Uterus (tissue), 4 donors: ENCODE measurements around the gene MEGF8. TPM values are rescaled to one million over a fixed set of nuclear protein-coding genes. Genes with fewer than 3 reads are reported as not detected.

Experiments used
- DNase-seq, 2 donors: peaks; one replicate each; pipeline ENCODE4 v3.0.0-alpha.2; 2019 to 2020
- H3K27ac ChIP-seq, 2 donors: fragments of 200-600 bp; sonication (generic); 1 replicate in 1 of 2; 2 replicates in 1 of 2; pipeline ENCODE4 v1.5.1; 2016 to 2018
- H3K27me3 ChIP-seq, 2 donors: fragments of 200-600 bp; sonication (generic); one replicate each; pipeline ENCODE4 v1.5.1; 2018 to 2019; ENCODE audit warnings: control low read depth in 1 of 2
- H3K36me3 ChIP-seq, 2 donors: fragments of 200-600 bp; sonication (generic); one replicate each; pipeline ENCODE4 v1.5.1; 2019; ENCODE audit warnings: control low read depth in 1 of 2
- H3K4me1 ChIP-seq, 2 donors: fragments of 200-600 bp; sonication (generic); one replicate each; pipeline ENCODE4 v1.5.1; 2018 to 2019; ENCODE audit warnings: control low read depth in 1 of 2
- H3K4me3 ChIP-seq, 2 donors: fragments of 200-600 bp; sonication (generic); 1 replicate in 1 of 2; 2 replicates in 1 of 2; pipeline ENCODE4 v1.5.1; 2018 to 2019; ENCODE audit warnings: mild to moderate bottlenecking in 1 of 2
- H3K9me3 ChIP-seq, 2 donors: fragments of 200-600 bp; sonication (generic); one replicate each; pipeline ENCODE4 v1.5.1; 2019; ENCODE audit warnings: control low read depth in 1 of 2
- POLR2A ChIP-seq, 2 donors: fragments of 450-650 bp; IDR thresholded peaks; one replicate each; pipeline ENCODE4 v1.6.1; 2016; ENCODE audit warnings: antibody characterized with exemption in 2 of 2, mild to moderate bottlenecking in 1 of 2, moderate library complexity in 1 of 2
- intact Hi-C: fragments of 100-400 bp; cut with DNase I; formaldehyde crosslinking; loops from one replicate; pipeline ENCODE4 v1.15.1; 2023; ENCODE audit warnings: low total_unique reads
- total RNA-seq, 4 donors: library from RNA; depleted of rRNA in 3 of 4; stranded (reverse); fragments of >200 nt in 3 of 4; gene quantifications; one replicate each; pipeline versions ENCODE4 v1.1.0 to v1.2.4, GENCODE V29; 2014 to 2023
- TF ChIP-seq, protein P1 (sequence below), 4 experiments: fragments of 200-600 bp in 2 of 4; fragments of 450-650 bp in 2 of 4; sonication (generic) in 2 of 4; IDR thresholded peaks; one replicate each; pipeline ENCODE4 v1.5.1; 2016 to 2019; ENCODE audit warnings: antibody characterized with exemption in 4 of 4, mild to moderate bottlenecking in 2 of 4, moderate library complexity in 1 of 4
- donor health status: DM: yes; HTN: yes; CAD: no.

The MEGF8 gene
- total RNA-seq, 4 donors from 2014 or later = 3.6 to 30.0 (median 19.1) TPM

DNA sequence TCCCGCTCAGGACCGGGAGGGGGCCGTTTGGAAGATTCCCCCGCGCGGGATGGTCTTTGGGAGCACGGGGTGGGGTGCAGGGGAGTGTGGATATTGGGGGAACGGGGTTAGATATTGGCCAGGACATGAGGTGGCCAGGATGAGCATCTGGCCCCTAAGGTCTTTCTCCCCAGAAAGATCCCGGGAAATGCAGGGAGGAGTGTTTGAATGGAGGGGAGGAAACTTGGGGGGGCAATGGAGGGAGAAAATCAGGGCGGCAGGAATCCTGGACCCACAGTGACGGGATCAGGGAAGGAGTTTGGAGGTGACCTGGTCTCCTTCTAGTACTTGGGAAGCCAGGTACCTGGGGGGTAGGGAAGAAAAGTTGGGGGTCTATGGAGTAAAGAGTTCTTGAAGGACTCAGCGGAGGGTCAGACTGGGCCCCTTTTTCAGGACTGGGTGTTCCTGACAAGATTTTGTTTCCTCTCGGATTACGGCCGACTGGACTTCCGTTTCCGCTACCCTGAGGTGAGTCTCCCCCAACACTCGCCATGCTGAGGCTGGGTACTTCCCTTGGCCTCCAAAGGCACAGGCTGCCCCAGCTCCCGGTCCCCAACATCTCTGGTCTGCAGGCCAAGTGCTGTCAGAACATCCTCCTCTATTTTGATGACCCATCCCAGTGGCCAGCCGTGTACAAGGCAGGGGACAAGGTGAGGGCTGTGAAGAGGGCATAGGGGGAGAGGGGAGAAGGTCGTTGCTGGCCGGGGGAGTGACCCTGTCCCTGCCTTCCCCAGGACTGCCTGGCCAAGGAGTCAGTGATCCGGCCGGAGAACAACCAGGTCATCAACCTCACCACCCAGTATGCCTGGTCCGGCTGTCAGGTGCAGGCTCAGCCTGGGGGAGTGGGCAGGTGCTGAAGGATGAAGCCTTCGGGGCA lies 11.3 kb upstream of the MEGF8 start:
- intact Hi-C loops = no loop called here
- no peak for DNase-seq
- Histone ChIP-seq H3K4me3 (no peak overlapping the region), H3K4me1 (peaks cover 0 to 10% of the 10 kb centered on the region in 2 donors), H3K27me3 (peaks cover 0 to 5% of the 10 kb centered on the region in 2 donors), H3K9me3 (no peaks in the 10 kb centered on the region), H3K36me3 (no peaks in the 10 kb centered on the region), H3K27ac (no peak overlapping the region)
- TF ChIP-seq POLR2A (IDR thresholded peaks at IDR 0.05) = no peak
- TF ChIP-seq, protein P1, sequence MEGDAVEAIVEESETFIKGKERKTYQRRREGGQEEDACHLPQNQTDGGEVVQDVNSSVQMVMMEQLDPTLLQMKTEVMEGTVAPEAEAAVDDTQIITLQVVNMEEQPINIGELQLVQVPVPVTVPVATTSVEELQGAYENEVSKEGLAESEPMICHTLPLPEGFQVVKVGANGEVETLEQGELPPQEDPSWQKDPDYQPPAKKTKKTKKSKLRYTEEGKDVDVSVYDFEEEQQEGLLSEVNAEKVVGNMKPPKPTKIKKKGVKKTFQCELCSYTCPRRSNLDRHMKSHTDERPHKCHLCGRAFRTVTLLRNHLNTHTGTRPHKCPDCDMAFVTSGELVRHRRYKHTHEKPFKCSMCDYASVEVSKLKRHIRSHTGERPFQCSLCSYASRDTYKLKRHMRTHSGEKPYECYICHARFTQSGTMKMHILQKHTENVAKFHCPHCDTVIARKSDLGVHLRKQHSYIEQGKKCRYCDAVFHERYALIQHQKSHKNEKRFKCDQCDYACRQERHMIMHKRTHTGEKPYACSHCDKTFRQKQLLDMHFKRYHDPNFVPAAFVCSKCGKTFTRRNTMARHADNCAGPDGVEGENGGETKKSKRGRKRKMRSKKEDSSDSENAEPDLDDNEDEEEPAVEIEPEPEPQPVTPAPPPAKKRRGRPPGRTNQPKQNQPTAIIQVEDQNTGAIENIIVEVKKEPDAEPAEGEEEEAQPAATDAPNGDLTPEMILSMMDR (IDR thresholded peaks at IDR 0.05) = no peak

GRCh38 chr19:42315024-42315423 lies 10.4 kb upstream of the MEGF8 start:
- Histone ChIP-seq H3K4me3 (no peak overlapping the region), H3K36me3 (no peaks in the 10 kb centered on the region), H3K27ac (no peak overlapping the region), H3K9me3 (no peaks in the 10 kb centered on the region), H3K4me1 (peaks cover 0 to 10% of the 10 kb centered on the region in 2 donors), H3K27me3 (peaks cover 0 to 5% of the 10 kb centered on the region in 2 donors)
- no peak for TF ChIP-seq POLR2A (IDR thresholded peaks at IDR 0.05)
- TF ChIP-seq, protein P1 (IDR thresholded peaks at IDR 0.05) = no peak
- DNase-seq = no peak
- intact Hi-C loops = no loop called here

GRCh38 chr19:42316223-42317211 lies 8.9 kb upstream of the MEGF8 start:
- Histone ChIP-seq H3K9me3 (no peaks in the 10 kb centered on the region), H3K4me1 (peaks cover 0 to 10% of the 10 kb centered on the region in 2 donors), H3K36me3 (no peaks in the 10 kb centered on the region), H3K27me3 (peaks cover 0 to 5% of the 10 kb centered on the region in 2 donors), H3K27ac (no peak overlapping the region), H3K4me3 (no peak overlapping the region)
- intact Hi-C loops = no loop called here
- no peak for TF ChIP-seq POLR2A (IDR thresholded peaks at IDR 0.05)
- TF ChIP-seq, protein P1 (IDR thresholded peaks at IDR 0.05) = no peak
- DNase-seq = no peak

- DNase-seq = no peak
- Histone ChIP-seq H3K9me3 (no peaks in the 10 kb centered on the region), H3K27ac (no peak overlapping the region), H3K27me3 (peaks cover 0 to 3% of the 10 kb centered on the region in 2 donors), H3K4me1 (peaks cover 0 to 10% of the 10 kb centered on the region in 2 donors), H3K4me3 (no peak overlapping the region), H3K36me3 (no peaks in the 10 kb centered on the region)
- intact Hi-C loops = no loop called here
- TF ChIP-seq, protein P1 (IDR thresholded peaks at IDR 0.05) = no peak
- TF ChIP-seq POLR2A (IDR thresholded peaks at IDR 0.05) = no peak
These were observed 7.9 kb upstream of the MEGF8 start for GRCh38 chr19:42317535-42317934.
